Prostate gland (tissue), 2 donors: Measurements from ENCODE around the gene ACBD3.

Experiments
- POLR2A ChIP-seq: fragments of 450-650 bp; IDR thresholded peaks from one replicate; pipeline ENCODE4 v1.6.1; 2016; ENCODE audit warnings: antibody characterized with exemption, mild to moderate bottlenecking
- TF ChIP-seq, protein P1 (sequence below), 4 experiments: fragments of 200-600 bp in 2 of 4; fragments of 450-650 bp in 2 of 4; sonication (generic) in 2 of 4; IDR thresholded peaks; 1 replicate in 3 of 4; 2 replicates in 1 of 4; pipeline ENCODE4 v1.5.1; 2016 to 2019; ENCODE audit warnings: antibody characterized with exemption in 4 of 4, mild to moderate bottlenecking in 2 of 4, moderate library complexity in 2 of 4

DNA sequence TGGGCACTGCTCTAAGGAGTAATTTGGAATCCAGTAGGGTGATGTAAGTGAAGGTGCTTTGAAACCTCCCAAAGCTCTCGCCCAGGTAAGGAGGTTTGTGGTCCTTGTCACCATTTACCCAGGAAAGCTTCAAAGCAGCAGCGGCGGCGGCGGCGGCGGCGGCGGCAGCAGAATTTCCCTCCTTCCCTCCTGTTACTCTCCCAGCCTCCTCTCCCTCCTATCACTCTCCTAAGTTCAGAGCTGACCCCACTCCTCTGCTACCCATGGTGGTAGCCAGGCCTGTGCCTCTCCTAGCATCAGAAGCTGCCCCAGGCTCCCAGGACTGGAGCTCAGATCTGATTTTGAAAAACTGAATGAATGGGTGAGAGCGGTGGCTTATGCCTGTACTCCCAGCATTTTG, 60.7 kb downstream of the ACBD3 start:
- TF ChIP-seq, protein P1, sequence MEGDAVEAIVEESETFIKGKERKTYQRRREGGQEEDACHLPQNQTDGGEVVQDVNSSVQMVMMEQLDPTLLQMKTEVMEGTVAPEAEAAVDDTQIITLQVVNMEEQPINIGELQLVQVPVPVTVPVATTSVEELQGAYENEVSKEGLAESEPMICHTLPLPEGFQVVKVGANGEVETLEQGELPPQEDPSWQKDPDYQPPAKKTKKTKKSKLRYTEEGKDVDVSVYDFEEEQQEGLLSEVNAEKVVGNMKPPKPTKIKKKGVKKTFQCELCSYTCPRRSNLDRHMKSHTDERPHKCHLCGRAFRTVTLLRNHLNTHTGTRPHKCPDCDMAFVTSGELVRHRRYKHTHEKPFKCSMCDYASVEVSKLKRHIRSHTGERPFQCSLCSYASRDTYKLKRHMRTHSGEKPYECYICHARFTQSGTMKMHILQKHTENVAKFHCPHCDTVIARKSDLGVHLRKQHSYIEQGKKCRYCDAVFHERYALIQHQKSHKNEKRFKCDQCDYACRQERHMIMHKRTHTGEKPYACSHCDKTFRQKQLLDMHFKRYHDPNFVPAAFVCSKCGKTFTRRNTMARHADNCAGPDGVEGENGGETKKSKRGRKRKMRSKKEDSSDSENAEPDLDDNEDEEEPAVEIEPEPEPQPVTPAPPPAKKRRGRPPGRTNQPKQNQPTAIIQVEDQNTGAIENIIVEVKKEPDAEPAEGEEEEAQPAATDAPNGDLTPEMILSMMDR (IDR thresholded peaks at IDR 0.05) = no peak
- TF ChIP-seq POLR2A = no peak
